K562 (cell line): ENCODE results near the gene ZNF200. TPM values are rescaled to one million over a fixed set of nuclear protein-coding genes. Genes with fewer than 3 reads are reported as not detected.

Experiments
- ATF7 ChIP-seq: fragments of 450-650 bp; IDR thresholded peaks from 2 replicates; pipeline ENCODE4 v1.7.1; 2014; ENCODE audit warnings: mild to moderate bottlenecking, moderate library complexity
- HMG20A ChIP-seq: fragments of 450-650 bp; formaldehyde crosslinking; conservative IDR thresholded peaks from 2 replicates; pipeline ENCODE4 v1.4.0; 2020; ENCODE audit warnings: mild to moderate bottlenecking, mixed read lengths
- HSF4 ChIP-seq: fragments of 250-450 bp; sonication (Bioruptor Pico); IDR thresholded peaks from 2 replicates; pipeline ENCODE4 v2.1.2; 2022; ENCODE audit warnings: mild to moderate bottlenecking, moderate library complexity, borderline replicate concordance
- L3MBTL2 ChIP-seq: fragments of 450-650 bp; IDR thresholded peaks from 2 replicates; pipeline ENCODE4 v1.6.1; 2016; ENCODE audit warnings: mild to moderate bottlenecking, moderate library complexity
- POLR2AphosphoS2 ChIP-seq: IDR thresholded peaks from 2 replicates; pipeline ENCODE4 v1.6.1; 2012; ENCODE audit warnings: low read length, improper control_type of control experiment
- SAFB ChIP-seq: fragments of 200-400 bp; formaldehyde crosslinking; IDR thresholded peaks from 2 replicates; pipeline ENCODE4 v1.6.1; 2017; ENCODE audit warnings: low read depth, low read length, borderline replicate concordance
- ZNF407 ChIP-seq: fragments of 450-650 bp; IDR thresholded peaks from 2 replicates; pipeline ENCODE4 v1.6.1; 2016; ENCODE audit warnings: low read depth
- ZNF79 ChIP-seq: fragments of 250-450 bp; sonication (Bioruptor Pico); IDR thresholded peaks from 2 replicates; pipeline ENCODE4 v1.4.0; 2020; ENCODE audit warnings: low read depth, mild to moderate bottlenecking, moderate library complexity
- polyA plus RNA-seq, 8 experiments: library from polyadenylated mRNA; depleted of rRNA in 4 of 8; stranded (reverse) in 5 of 8; unstranded in 3 of 8; fragments of >200 nt; fragmentation: Nextera tagmentation in 2 of 8; fragmentation: Illumina TruSeq in 1 of 8; extraction: Ambion mirVana in 2 of 8; extraction: Trizol in 1 of 8; gene quantifications; 2 replicates each; pipeline versions ENCODE4 v1.2.1 to v1.2.3, GENCODE V29; 2011 to 2014; ENCODE audit warnings: inconsistent platforms in 1 of 8, missing spikeins in 1 of 8
- total RNA-seq, 7 experiments: library from RNA; depleted of rRNA in 6 of 7; stranded (reverse); fragments of >200 nt in 6 of 7; fragmentation: Illumina TruSeq in 2 of 7; extraction: Trizol in 2 of 7; gene quantifications; 2 replicates each; pipeline versions ENCODE4 v1.2.1 to v1.2.3, GENCODE V29; 2011 to 2021; ENCODE audit warnings: low replicate concordance in 1 of 7

The ZNF200 gene
- total and polyA plus RNA-seq, 9 of the 15 experiments (the other 6 are each of a cell fraction or from before 2014, with no cell fraction given), result 4.8 to 14.5 (median 9.2) TPM

- peak; percentile 44; the same call in 1 of the 2 replicates for TF ChIP-seq ZNF407
- TF ChIP-seq POLR2AphosphoS2, result no peak; the same call in 1 of the 2 replicates
- no peak for TF ChIP-seq HSF4 (CRISPR knock-in tag)
- TF ChIP-seq ZNF79 (CRISPR knock-in tag), result no peak
- no peak for TF ChIP-seq HMG20A (CRISPR knock-in tag)
- peak; percentile 99 for TF ChIP-seq L3MBTL2
- TF ChIP-seq SAFB, result no peak
- peak; percentile 53 for TF ChIP-seq ATF7
Measured at GRCh38 chr16:3264137-3265036, 29.4 kb upstream of the ZNF200 start (continued).
